H9 (cell line): ENCODE data around the gene RPL26. TPM values are rescaled to one million over a fixed set of nuclear protein-coding genes. Genes with fewer than 3 reads are reported as not detected.
A peak's percentile ranks its signal among the peaks of the same experiment; 100 is the strongest.

Experiments used
- DNase-seq: peaks from one replicate; pipeline ENCODE4 v3.0.0-alpha.2; 2017
- H2AFZ ChIP-seq: one replicate; pipeline ENCODE4 v1.6.1; 2013; ENCODE audit warnings: mild to moderate bottlenecking, low read length, control low read depth, moderate library complexity
- H2AK5ac ChIP-seq: 2 replicates; pipeline ENCODE4 v1.6.1; 2013; ENCODE audit warnings: low read length, control low read depth, mixed read lengths; ENCODE audit not compliant: insufficient read length
- H2BK120ac ChIP-seq: one replicate; pipeline ENCODE4 v1.6.1; 2013; ENCODE audit warnings: low read depth, mild to moderate bottlenecking, low read length, control low read depth, inconsistent platforms; ENCODE audit not compliant: poor library complexity, severe bottlenecking
- H2BK12ac ChIP-seq: 2 replicates; pipeline ENCODE4 v1.6.1; 2013; ENCODE audit warnings: low read length, control low read depth, mixed read lengths, low read depth; ENCODE audit not compliant: insufficient read length
- H2BK15ac ChIP-seq: 2 replicates; pipeline ENCODE4 v1.6.1; 2013; ENCODE audit warnings: low read depth, low read length, control low read depth
- H2BK20ac ChIP-seq: one replicate; pipeline ENCODE4 v1.6.1; 2013; ENCODE audit warnings: low read depth, mild to moderate bottlenecking, low read length, control low read depth, inconsistent platforms; ENCODE audit not compliant: poor library complexity, severe bottlenecking
- H2BK5ac ChIP-seq: 2 replicates; pipeline ENCODE4 v1.6.1; 2013; ENCODE audit warnings: low read length, control low read depth, mixed read lengths; ENCODE audit not compliant: insufficient read length
- H3K14ac ChIP-seq: 2 replicates; pipeline ENCODE4 v1.6.1; 2013; ENCODE audit warnings: low read length, control low read depth; ENCODE audit not compliant: insufficient read depth
- H3K18ac ChIP-seq: 2 replicates; pipeline ENCODE4 v1.6.1; 2013; ENCODE audit warnings: low read depth, mild to moderate bottlenecking, mixed read lengths, low read length, control low read depth; ENCODE audit not compliant: insufficient read length
- H3K23ac ChIP-seq: 2 replicates; pipeline ENCODE4 v1.6.1; 2013; ENCODE audit warnings: low read length, control low read depth, mixed read lengths, low read depth; ENCODE audit not compliant: insufficient read length
- H3K23me2 ChIP-seq: 2 replicates; pipeline ENCODE4 v1.6.1; 2013; ENCODE audit warnings: low read depth, mild to moderate bottlenecking, mixed read lengths, low read length, control low read depth; ENCODE audit not compliant: insufficient read length, poor library complexity, severe bottlenecking
- H3K27ac ChIP-seq: 2 replicates; pipeline ENCODE4 v1.5.1; 2013; ENCODE audit warnings: low read length, control low read depth, mixed read lengths, low read depth; ENCODE audit not compliant: insufficient read length
- H3K27me3 ChIP-seq: 2 replicates; pipeline ENCODE4 v1.6.1; 2013; ENCODE audit warnings: low read length, control low read depth, inconsistent platforms; ENCODE audit not compliant: insufficient read depth
- H3K4ac ChIP-seq: 2 replicates; pipeline ENCODE4 v1.6.1; 2013; ENCODE audit warnings: low read depth, mild to moderate bottlenecking, control low read depth, inconsistent platforms, low read length, moderate library complexity
- H3K4me1 ChIP-seq: 2 replicates; pipeline ENCODE4 v1.6.1; 2013; ENCODE audit warnings: low read length, control low read depth, inconsistent platforms; ENCODE audit not compliant: insufficient read depth
- H3K4me2 ChIP-seq: 2 replicates; pipeline ENCODE4 v1.6.1; 2013; ENCODE audit warnings: low read length, control low read depth, mixed read lengths; ENCODE audit not compliant: insufficient read length, insufficient read depth
- H3K56ac ChIP-seq: 2 replicates; pipeline ENCODE4 v1.6.1; 2013; ENCODE audit warnings: low read depth, mild to moderate bottlenecking, mixed read lengths, low read length, control low read depth; ENCODE audit not compliant: insufficient read length
- H3K79me1 ChIP-seq: 2 replicates; pipeline ENCODE4 v1.6.1; 2013; ENCODE audit warnings: low read depth, mild to moderate bottlenecking, moderate library complexity, low read length, control low read depth, inconsistent platforms; ENCODE audit not compliant: insufficient read depth, poor library complexity, severe bottlenecking
- H3K79me2 ChIP-seq: 2 replicates; pipeline ENCODE4 v1.6.1; 2013; ENCODE audit warnings: low read length, control low read depth, inconsistent platforms; ENCODE audit not compliant: insufficient read depth
- H3K9ac ChIP-seq: 2 replicates; pipeline ENCODE4 v1.6.1; 2013; ENCODE audit warnings: low read length, control low read depth, mixed read lengths; ENCODE audit not compliant: insufficient read length; ENCODE audit errors: extremely low read depth
- H3K9me3 ChIP-seq: one replicate; pipeline ENCODE4 v1.6.1; 2013; ENCODE audit warnings: low read depth, low read length, inconsistent platforms; ENCODE audit not compliant: control insufficient read depth
- H3T11ph ChIP-seq: one replicate; pipeline ENCODE4 v1.6.1; 2013; ENCODE audit warnings: mild to moderate bottlenecking, low read length, control low read depth, inconsistent platforms
- H4K20me1 ChIP-seq: one replicate; pipeline ENCODE4 v1.6.1; 2013; ENCODE audit not compliant: control insufficient read depth, insufficient read length, insufficient read depth
- H4K5ac ChIP-seq: 2 replicates; pipeline ENCODE4 v1.6.1; 2013; ENCODE audit warnings: low read depth, mild to moderate bottlenecking, mixed read lengths, low read length, control low read depth; ENCODE audit not compliant: insufficient read length
- H4K8ac ChIP-seq: replicated peaks from 2 replicates; pipeline ENCODE4 v1.6.1; 2013; ENCODE audit warnings: low read length, control low read depth, mixed read lengths, low read depth; ENCODE audit not compliant: insufficient read length
- H4K91ac ChIP-seq: 2 replicates; pipeline ENCODE4 v1.6.1; 2013; ENCODE audit warnings: low read depth, mild to moderate bottlenecking, moderate library complexity, mixed read lengths, low read length, control low read depth; ENCODE audit not compliant: insufficient read length
- H3K27ac Mint-ChIP-seq, 3 experiments: 2 replicates in 2 of 3; 3 replicates in 1 of 3; pipeline ENCODE4 v1.8.0; 2020 to 2021; ENCODE audit warnings: mixed read lengths in 3 of 3, mild to moderate bottlenecking in 1 of 3, moderate library complexity in 1 of 3
- H3K27me3 Mint-ChIP-seq: 2 replicates; pipeline ENCODE4 v1.8.0; 2021; ENCODE audit warnings: low read depth, mild to moderate bottlenecking, moderate library complexity, mixed read lengths
- H3K36me3 Mint-ChIP-seq, 3 experiments: 2 replicates in 2 of 3; 3 replicates in 1 of 3; pipeline ENCODE4 v1.8.0; 2020 to 2021; ENCODE audit warnings: low read depth in 3 of 3, mixed read lengths in 3 of 3; ENCODE audit not compliant: insufficient read depth in 1 of 3
- H3K4me1 Mint-ChIP-seq, 2 experiments: 2 replicates each; pipeline ENCODE4 v1.8.0; 2020; ENCODE audit warnings: mixed read lengths in 2 of 2
- H3K4me3 Mint-ChIP-seq, 2 experiments: 2 replicates in 1 of 2; 3 replicates in 1 of 2; pipeline ENCODE4 v1.8.0; 2020 to 2021; ENCODE audit warnings: mild to moderate bottlenecking in 2 of 2, mixed read lengths in 2 of 2, moderate library complexity in 1 of 2
- H3K9me3 Mint-ChIP-seq, 2 experiments: 2 replicates in 1 of 2; 3 replicates in 1 of 2; pipeline ENCODE4 v1.8.0; 2020; ENCODE audit warnings: mild to moderate bottlenecking in 2 of 2, mixed read lengths in 2 of 2, moderate library complexity in 1 of 2
- CTCF ChIP-seq: fragments of 200-600 bp; sonication (generic); conservative IDR thresholded peaks from 3 replicates; pipeline ENCODE4 v1.8.0; 2021; ENCODE audit warnings: antibody characterized with exemption, mild to moderate bottlenecking
- WGBS: extraction: QIAGEN DNeasy Blood & Tissue Kit; methylation state at CpG from one replicate; pipeline ENCODE4 v1.1.7; 2013; ENCODE audit warnings: missing lambda C conversion rate, low lambda C conversion rate, mixed read lengths; ENCODE audit not compliant: insufficient read length; ENCODE audit errors: extremely low coverage; 5-methylcytosine and 5-hydroxymethylcytosine counted together
- total RNA-seq: library from RNA; stranded (reverse); gene quantifications from 2 replicates; pipeline ENCODE4 v1.2.1, GENCODE V29; 2021

The RPL26 gene
- total RNA-seq, 1 experiment from 2014 or later: 2,434 TPM

- Histone ChIP-seq H2BK20ac (no peak overlapping the region), H3K79me1 (no peaks in the 10 kb centered on the region), H3K23me2 (no peaks in the 10 kb centered on the region), H2AK5ac (no peak overlapping the region), H3K27me3 (no peaks in the 10 kb centered on the region), H3K18ac (no peak overlapping the region), H2BK5ac (no peak overlapping the region), H2AFZ (peak overlapping the region; percentile 25), H3K14ac (no peak overlapping the region), H3K23ac (no peak overlapping the region), H4K5ac (no peak overlapping the region), H3K4me1 (no peaks in the 10 kb centered on the region; the same call in 1 of the 2 replicates), H3K9ac (no peak overlapping the region), H4K91ac (no peak overlapping the region), H3K4me2 (no peak overlapping the region), H3K9me3 (no peaks in the 10 kb centered on the region), H3K56ac (no peak overlapping the region), H4K20me1 (no peaks in the 10 kb centered on the region), H2BK120ac (no peak overlapping the region), H3T11ph (no peak overlapping the region), H4K8ac (no peak overlapping the region), H2BK15ac (no peak overlapping the region), H3K4ac (no peak overlapping the region), H3K27ac (no peak overlapping the region), H2BK12ac (no peak overlapping the region), H3K79me2 (no peaks in the 10 kb centered on the region)
- DNase-seq: no peak
- Mint-ChIP-seq H3K27me3 (peaks cover 2% of the 10 kb centered on the region; the same call in 1 of the 2 replicates), H3K4me3 (0 out of 5 replicates have a peak overlapping the region, but pooled peaks of 1 of the 2 experiments have one; percentile 3), H3K9me3 (no peaks in the 10 kb centered on the region), H3K36me3 (no peaks in the 10 kb centered on the region; a peak in 1 of 7 replicates), H3K4me1 (peaks cover 19 to 24% of the 10 kb centered on the region in 2 experiments), H3K27ac (peak overlapping the region in 2 of 3 experiments; percentile 14 to 91; a peak in 2 of 7 replicates)
- WGBS: no CpG with 5 or more reads among the region's 5 CpGs
- TF ChIP-seq CTCF: no peak
Observed at GRCh38 chr17:8338753-8339140, 44.2 kb downstream of the RPL26 start.
